Fibroblast of lung (primary cell): ENCODE measurements around the gene LRSAM1. TPM values are rescaled to one million over a fixed set of nuclear protein-coding genes. Genes with fewer than 3 reads are reported as not detected.

Experiments
- DNase-seq, 2 donors: peaks; one replicate each; pipeline versions ENCODE4 v3.0.0 to v3.0.0-alpha.2; 2010; ENCODE audit warnings: low read depth in 2 of 2
- H2AFZ ChIP-seq: 2 replicates; pipeline ENCODE4 v1.5.1; 2012; ENCODE audit warnings: low read length, control low read depth, inconsistent platforms
- H3K27ac ChIP-seq: 2 replicates; pipeline ENCODE4 v1.5.1; 2011; ENCODE audit warnings: low read length, control low read depth; ENCODE audit not compliant: insufficient read depth
- H3K27me3 ChIP-seq: 2 replicates; pipeline ENCODE4 v1.5.1; 2011; ENCODE audit warnings: mild to moderate bottlenecking, low read length; ENCODE audit not compliant: control insufficient read depth, insufficient read depth
- H3K36me3 ChIP-seq: 2 replicates; pipeline ENCODE4 v1.5.1; 2011; ENCODE audit warnings: low read length; ENCODE audit not compliant: control insufficient read depth, insufficient read depth
- H3K4me1 ChIP-seq: 2 replicates; pipeline ENCODE4 v1.5.1; 2011; ENCODE audit warnings: low read length; ENCODE audit not compliant: control insufficient read depth, insufficient read depth; ENCODE audit errors: extremely low read depth
- H3K4me2 ChIP-seq: 2 replicates; pipeline ENCODE4 v1.5.1; 2011; ENCODE audit warnings: low read length, control low read depth; ENCODE audit not compliant: insufficient read depth; ENCODE audit errors: extremely low read depth
- H3K4me3 ChIP-seq, 4 experiments: fragments of 200-600 bp in 1 of 4; sonication (generic) in 1 of 4; replicated peaks in 1 of 4; 2 replicates each; pipeline ENCODE4 v1.5.1; 2011 to 2016; ENCODE audit warnings: low read length in 4 of 4, low read depth in 3 of 4, mild to moderate bottlenecking in 3 of 4, control low read depth in 2 of 4, inconsistent platforms in 1 of 4, mixed read lengths in 1 of 4; ENCODE audit not compliant: insufficient read depth in 1 of 4; ENCODE audit errors: control extremely low read depth in 1 of 4
- H3K79me2 ChIP-seq: 2 replicates; pipeline ENCODE4 v1.5.1; 2012; ENCODE audit warnings: mild to moderate bottlenecking, low read length, inconsistent platforms; ENCODE audit not compliant: control insufficient read depth, insufficient read depth
- H3K9ac ChIP-seq: 2 replicates; pipeline ENCODE4 v1.5.1; 2011; ENCODE audit warnings: mild to moderate bottlenecking, low read length, control low read depth; ENCODE audit not compliant: insufficient read depth
- H3K9me3 ChIP-seq: 2 replicates; pipeline ENCODE4 v1.5.1; 2012; ENCODE audit warnings: low read depth, low read length; ENCODE audit not compliant: control insufficient read depth, insufficient read depth
- H4K20me1 ChIP-seq: 2 replicates; pipeline ENCODE4 v1.5.1; 2011; ENCODE audit warnings: low read length; ENCODE audit not compliant: control insufficient read depth, insufficient read depth; ENCODE audit errors: extremely low read depth
- CTCF ChIP-seq, 2 donors: IDR thresholded peaks in 1 of 2; conservative IDR thresholded peaks in 1 of 2; 1 replicate in 1 of 2; 2 replicates in 1 of 2; pipeline ENCODE4 v1.5.1; 2011 to 2012; ENCODE audit warnings: low read length in 2 of 2, control low read depth in 1 of 2, inconsistent platforms in 1 of 2, low read depth in 1 of 2, mild to moderate bottlenecking in 1 of 2
- EZH2 ChIP-seq: IDR thresholded peaks from 2 replicates; pipeline ENCODE4 v1.5.1; 2012; ENCODE audit warnings: low read length, control low read depth, mild to moderate bottlenecking; ENCODE audit errors: missing control alignments
- polyA plus RNA-seq, 2 donors: library from polyadenylated mRNA; depleted of rRNA in 1 of 2; stranded (reverse) in 1 of 2; unstranded in 1 of 2; fragments of >200 nt; gene quantifications; 2 replicates each; pipeline ENCODE4 v1.2.1, GENCODE V29; 2011 to 2012; ENCODE audit warnings: missing spikeins in 1 of 2
- total RNA-seq: library from RNA; depleted of rRNA; stranded (reverse); fragments of >200 nt; gene quantifications from 2 replicates; pipeline ENCODE4 v1.2.1, GENCODE V29; 2014

LRSAM1 gene
- total and polyA plus RNA-seq, 2 donors (not counting 1 experiment from before 2014, with no cell fraction given), result 6.8 to 18.0 TPM

- no peaks in the 10 kb centered on the region for H4K20me1 ChIP-seq
- no peaks in the 10 kb centered on the region for H3K79me2 ChIP-seq
- H3K4me3 ChIP-seq, result no peak overlapping the region
- H3K9ac ChIP-seq, result no peak overlapping the region
- TF ChIP-seq EZH2 (no peak), CTCF (conservative IDR thresholded peaks at IDR 0.05 in 1 of 2, IDR thresholded peaks at IDR 0.05 in 1 of 2; ENCODE audit: low read depth in 1 of 2, low read length in 2 of 2) (no peak)
- H3K27ac ChIP-seq, result no peak overlapping the region
- H2AFZ ChIP-seq, result no peak overlapping the region
- H3K9me3 ChIP-seq, result no peaks in the 10 kb centered on the region
- H3K4me2 ChIP-seq, result no peak overlapping the region
- no peaks in the 10 kb centered on the region for H3K27me3 ChIP-seq
- no peaks in the 10 kb centered on the region for H3K4me1 ChIP-seq
- no peak for DNase-seq
- H3K36me3 ChIP-seq, result peaks cover 27% of the 10 kb centered on the region
These were observed 38.3 kb downstream of the LRSAM1 start for GRCh38 chr9:127489471-127490115.

GRCh38 chr9:127490535-127491230, 39.4 kb downstream of the LRSAM1 start:
- Histone ChIP-seq H3K79me2 (no peaks in the 10 kb centered on the region), H3K27ac (no peak overlapping the region), H3K4me2 (no peak overlapping the region), H3K4me1 (peaks cover 4% of the 10 kb centered on the region), H3K9me3 (no peaks in the 10 kb centered on the region), H3K4me3 (no peak overlapping the region), H2AFZ (no peak overlapping the region), H3K9ac (no peak overlapping the region), H3K36me3 (peaks cover 25% of the 10 kb centered on the region), H3K27me3 (no peaks in the 10 kb centered on the region), H4K20me1 (no peaks in the 10 kb centered on the region)
- DNase-seq, result no peak
- TF ChIP-seq EZH2, result no peak
- no peak for TF ChIP-seq CTCF (conservative IDR thresholded peaks at IDR 0.05 in 1 of 2, IDR thresholded peaks at IDR 0.05 in 1 of 2; ENCODE audit: low read depth in 1 of 2, low read length in 2 of 2)

- H3K27me3 ChIP-seq, result no peaks in the 10 kb centered on the region
- no peak overlapping the region for H3K4me3 ChIP-seq
- H3K9ac ChIP-seq, result no peak overlapping the region
- H3K79me2 ChIP-seq, result no peaks in the 10 kb centered on the region
- no peak overlapping the region for H2AFZ ChIP-seq
- peaks cover 8% of the 10 kb centered on the region for H3K4me1 ChIP-seq
- DNase-seq, result no peak
- H3K9me3 ChIP-seq, result no peaks in the 10 kb centered on the region
- H3K4me2 ChIP-seq, result no peak overlapping the region
- H3K27ac ChIP-seq, result no peak overlapping the region
- no peaks in the 10 kb centered on the region for H4K20me1 ChIP-seq
- TF ChIP-seq CTCF (conservative IDR thresholded peaks at IDR 0.05 in 1 of 2, IDR thresholded peaks at IDR 0.05 in 1 of 2; ENCODE audit: low read depth in 1 of 2, low read length in 2 of 2) (no peak), EZH2 (no peak)
- peaks cover 29% of the 10 kb centered on the region for H3K36me3 ChIP-seq
These were observed 40.2 kb downstream of the LRSAM1 start for GRCh38 chr9:127491516-127491915.
